GM23338 (cell line): Measurements from ENCODE around the gene SLC6A11. TPM values are rescaled to one million over a fixed set of nuclear protein-coding genes. Genes with fewer than 3 reads are reported as not detected.

Source experiments
- ATAC-seq: fragments of 200-7000 bp; cut with Tn5 transposase; 3 replicates; pipeline ENCODE4 v1.9.1; 2020
- DNase-seq: peaks from one replicate; pipeline ENCODE4 v3.0.0-alpha.2; 2015; ENCODE audit warnings: low spot score
- H2AFZ ChIP-seq: fragments of 200-600 bp; sonication (generic); 2 replicates; pipeline ENCODE4 v1.8.0; 2016; ENCODE audit warnings: antibody characterized with exemption, mild to moderate bottlenecking, moderate library complexity
- H3F3A ChIP-seq: fragments of 200-600 bp; sonication (generic); replicated peaks from 2 replicates; pipeline ENCODE4 v1.8.0; 2017; ENCODE audit warnings: antibody characterized with exemption, mixed run types, low read depth
- H3K27ac ChIP-seq: fragments of 200-600 bp; sonication (generic); 2 replicates; pipeline ENCODE4 v1.6.1; 2016; ENCODE audit warnings: low read depth
- H3K27me3 ChIP-seq: fragments of 200-600 bp; sonication (generic); 2 replicates; pipeline ENCODE4 v1.8.0; 2016; ENCODE audit warnings: mild to moderate bottlenecking, mixed run types, moderate library complexity; ENCODE audit not compliant: insufficient read depth
- H3K36me3 ChIP-seq: fragments of 200-600 bp; sonication (generic); 2 replicates; pipeline ENCODE4 v1.8.0; 2016; ENCODE audit warnings: mild to moderate bottlenecking; ENCODE audit not compliant: insufficient read depth
- H3K4me1 ChIP-seq: fragments of 200-600 bp; sonication (generic); 2 replicates; pipeline ENCODE4 v1.8.0; 2016; ENCODE audit warnings: mild to moderate bottlenecking, moderate library complexity; ENCODE audit not compliant: insufficient read depth
- H3K4me2 ChIP-seq: fragments of 200-600 bp; sonication (generic); 2 replicates; pipeline ENCODE4 v1.7.1; 2017; ENCODE audit warnings: mixed run types
- H3K4me3 ChIP-seq: fragments of 200-600 bp; sonication (generic); 2 replicates; pipeline ENCODE4 v1.6.1; 2016; ENCODE audit warnings: mixed run types
- H3K79me2 ChIP-seq: fragments of 200-600 bp; sonication (generic); replicated peaks from 2 replicates; pipeline ENCODE4 v1.8.0; 2017; ENCODE audit warnings: mild to moderate bottlenecking; ENCODE audit not compliant: insufficient read depth
- H3K9me2 ChIP-seq: fragments of 200-600 bp; sonication (generic); 2 replicates; pipeline ENCODE4 v1.8.0; 2017; ENCODE audit not compliant: insufficient read depth
- H4K20me1 ChIP-seq: fragments of 200-600 bp; sonication (generic); replicated peaks from 2 replicates; pipeline ENCODE4 v1.8.0; 2017; ENCODE audit warnings: mild to moderate bottlenecking; ENCODE audit not compliant: insufficient read depth
- H3K27ac Mint-ChIP-seq: 2 replicates; pipeline ENCODE4 v1.8.0; 2020; ENCODE audit warnings: inconsistent platforms, mild to moderate bottlenecking, moderate library complexity, mixed read lengths
- H3K27me3 Mint-ChIP-seq: 3 replicates; pipeline ENCODE4 v1.8.0; 2022; ENCODE audit warnings: low read depth, mild to moderate bottlenecking, moderate library complexity, mixed read lengths, inconsistent platforms; ENCODE audit not compliant: insufficient read depth, poor library complexity
- H3K36me3 Mint-ChIP-seq: 3 replicates; pipeline ENCODE4 v1.8.0; 2021; ENCODE audit warnings: low read depth, mild to moderate bottlenecking, inconsistent platforms, moderate library complexity, mixed read lengths
- H3K4me1 Mint-ChIP-seq: 3 replicates; pipeline ENCODE4 v1.8.0; 2020; ENCODE audit warnings: mild to moderate bottlenecking, inconsistent platforms, mixed read lengths
- H3K4me3 Mint-ChIP-seq: 3 replicates; pipeline ENCODE4 v1.8.0; 2021; ENCODE audit warnings: moderate library complexity, mild to moderate bottlenecking, inconsistent platforms, mixed read lengths
- H3K9me3 Mint-ChIP-seq: 3 replicates; pipeline ENCODE4 v1.8.0; 2020; ENCODE audit warnings: moderate library complexity, mild to moderate bottlenecking, inconsistent platforms, mixed read lengths
- CREB1 ChIP-seq: fragments of 250-450 bp; sonication (Bioruptor Pico); IDR thresholded peaks from 2 replicates; pipeline ENCODE4 v1.5.0; 2020; ENCODE audit warnings: low read depth, mild to moderate bottlenecking, moderate library complexity
- ETS1 ChIP-seq: IDR thresholded peaks from 2 replicates; pipeline ENCODE4 v1.6.1; 2016; ENCODE audit warnings: antibody characterized with exemption
- EZH2 ChIP-seq: fragments of 200-600 bp; sonication (generic); IDR thresholded peaks from one replicate; pipeline ENCODE4 v1.8.0; 2017; ENCODE audit warnings: antibody characterized with exemption, mild to moderate bottlenecking, low read depth; ENCODE audit not compliant: unreplicated experiment
- EZH2phosphoT487 ChIP-seq: fragments of 200-600 bp; sonication (generic); IDR thresholded peaks from one replicate; pipeline ENCODE4 v1.8.1; 2018; ENCODE audit warnings: antibody characterized with exemption; ENCODE audit not compliant: unreplicated experiment
- JUNB ChIP-seq: IDR thresholded peaks from one replicate; pipeline ENCODE4 v1.6.1; 2016; ENCODE audit warnings: antibody characterized with exemption; ENCODE audit not compliant: unreplicated experiment
- NANOG ChIP-seq: IDR thresholded peaks from 2 replicates; pipeline ENCODE4 v1.6.1; 2016; ENCODE audit warnings: antibody characterized with exemption, borderline replicate concordance
- POLR2AphosphoS5 ChIP-seq: IDR thresholded peaks from 2 replicates; pipeline ENCODE4 v1.6.1; 2016; ENCODE audit warnings: antibody characterized with exemption, low read depth
- STAT1 ChIP-seq: IDR thresholded peaks from one replicate; pipeline ENCODE4 v1.6.1; 2016; ENCODE audit warnings: antibody characterized with exemption; ENCODE audit not compliant: unreplicated experiment
- ZNF114 ChIP-seq: fragments of 250-450 bp; sonication (Bioruptor Pico); IDR thresholded peaks from 2 replicates; pipeline ENCODE4 v1.5.0; 2020; ENCODE audit warnings: mild to moderate bottlenecking, moderate library complexity
- ZNF331 ChIP-seq: fragments of 250-450 bp; sonication (Bioruptor Pico); IDR thresholded peaks from 2 replicates; pipeline ENCODE4 v1.5.0; 2020; ENCODE audit warnings: low read depth, mild to moderate bottlenecking, moderate library complexity
- polyA plus RNA-seq: library from polyadenylated mRNA; unstranded; fragments of >200 nt; fragmentation: Nextera tagmentation; extraction: Ambion mirVana; gene quantifications from 2 replicates; pipeline ENCODE4 v1.2.1, GENCODE V29; 2016
- total RNA-seq: library from RNA; depleted of rRNA; stranded (reverse); fragments of >200 nt; shearing (Covaris generic); gene quantifications from 2 replicates; pipeline ENCODE4 v1.2.3, GENCODE V29; 2014
- TF ChIP-seq, protein P1 (sequence below): fragments of 250-450 bp; sonication (Bioruptor Pico); IDR thresholded peaks from 2 replicates; pipeline ENCODE4 v1.5.0; 2020; ENCODE audit warnings: mild to moderate bottlenecking, moderate library complexity
- TF ChIP-seq, protein P2 (sequence below): IDR thresholded peaks from one replicate; pipeline ENCODE4 v1.6.1; 2018; ENCODE audit warnings: antibody characterized with exemption; ENCODE audit not compliant: unreplicated experiment
- TF ChIP-seq, protein P3 (sequence below), 2 experiments: fragments of 200-600 bp in 1 of 2; sonication (generic) in 1 of 2; conservative IDR thresholded peaks; 2 replicates each; pipeline versions ENCODE4 v1.5.1 to v1.6.1; 2016 to 2017; ENCODE audit warnings: antibody characterized with exemption in 2 of 2, low read depth in 2 of 2, mild to moderate bottlenecking in 2 of 2, moderate library complexity in 1 of 2

Gene SLC6A11
- total and polyA plus RNA-seq, 2 experiments from 2014 or later, result 0.47 to 1.1 TPM

DNA sequence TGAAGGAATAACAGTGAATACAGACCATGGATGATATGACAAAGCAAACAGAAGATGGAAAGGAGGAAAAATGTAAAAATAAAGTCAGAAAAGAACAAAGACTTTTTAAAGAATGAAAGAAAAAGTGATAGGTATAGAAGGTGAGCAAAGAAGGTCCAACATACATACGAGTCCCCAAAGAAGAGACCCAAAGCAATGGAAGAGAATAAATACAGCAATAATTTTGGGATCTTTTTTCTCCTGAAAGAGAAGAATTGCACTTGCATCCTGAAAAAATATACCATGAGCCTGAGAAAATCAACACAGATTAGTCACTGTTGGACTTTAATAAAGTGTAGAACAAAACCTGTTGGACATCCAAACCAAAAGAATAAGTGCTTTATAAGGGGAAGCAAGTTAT, 91.2 kb downstream of the SLC6A11 start (continued):
- TF ChIP-seq, protein P1, sequence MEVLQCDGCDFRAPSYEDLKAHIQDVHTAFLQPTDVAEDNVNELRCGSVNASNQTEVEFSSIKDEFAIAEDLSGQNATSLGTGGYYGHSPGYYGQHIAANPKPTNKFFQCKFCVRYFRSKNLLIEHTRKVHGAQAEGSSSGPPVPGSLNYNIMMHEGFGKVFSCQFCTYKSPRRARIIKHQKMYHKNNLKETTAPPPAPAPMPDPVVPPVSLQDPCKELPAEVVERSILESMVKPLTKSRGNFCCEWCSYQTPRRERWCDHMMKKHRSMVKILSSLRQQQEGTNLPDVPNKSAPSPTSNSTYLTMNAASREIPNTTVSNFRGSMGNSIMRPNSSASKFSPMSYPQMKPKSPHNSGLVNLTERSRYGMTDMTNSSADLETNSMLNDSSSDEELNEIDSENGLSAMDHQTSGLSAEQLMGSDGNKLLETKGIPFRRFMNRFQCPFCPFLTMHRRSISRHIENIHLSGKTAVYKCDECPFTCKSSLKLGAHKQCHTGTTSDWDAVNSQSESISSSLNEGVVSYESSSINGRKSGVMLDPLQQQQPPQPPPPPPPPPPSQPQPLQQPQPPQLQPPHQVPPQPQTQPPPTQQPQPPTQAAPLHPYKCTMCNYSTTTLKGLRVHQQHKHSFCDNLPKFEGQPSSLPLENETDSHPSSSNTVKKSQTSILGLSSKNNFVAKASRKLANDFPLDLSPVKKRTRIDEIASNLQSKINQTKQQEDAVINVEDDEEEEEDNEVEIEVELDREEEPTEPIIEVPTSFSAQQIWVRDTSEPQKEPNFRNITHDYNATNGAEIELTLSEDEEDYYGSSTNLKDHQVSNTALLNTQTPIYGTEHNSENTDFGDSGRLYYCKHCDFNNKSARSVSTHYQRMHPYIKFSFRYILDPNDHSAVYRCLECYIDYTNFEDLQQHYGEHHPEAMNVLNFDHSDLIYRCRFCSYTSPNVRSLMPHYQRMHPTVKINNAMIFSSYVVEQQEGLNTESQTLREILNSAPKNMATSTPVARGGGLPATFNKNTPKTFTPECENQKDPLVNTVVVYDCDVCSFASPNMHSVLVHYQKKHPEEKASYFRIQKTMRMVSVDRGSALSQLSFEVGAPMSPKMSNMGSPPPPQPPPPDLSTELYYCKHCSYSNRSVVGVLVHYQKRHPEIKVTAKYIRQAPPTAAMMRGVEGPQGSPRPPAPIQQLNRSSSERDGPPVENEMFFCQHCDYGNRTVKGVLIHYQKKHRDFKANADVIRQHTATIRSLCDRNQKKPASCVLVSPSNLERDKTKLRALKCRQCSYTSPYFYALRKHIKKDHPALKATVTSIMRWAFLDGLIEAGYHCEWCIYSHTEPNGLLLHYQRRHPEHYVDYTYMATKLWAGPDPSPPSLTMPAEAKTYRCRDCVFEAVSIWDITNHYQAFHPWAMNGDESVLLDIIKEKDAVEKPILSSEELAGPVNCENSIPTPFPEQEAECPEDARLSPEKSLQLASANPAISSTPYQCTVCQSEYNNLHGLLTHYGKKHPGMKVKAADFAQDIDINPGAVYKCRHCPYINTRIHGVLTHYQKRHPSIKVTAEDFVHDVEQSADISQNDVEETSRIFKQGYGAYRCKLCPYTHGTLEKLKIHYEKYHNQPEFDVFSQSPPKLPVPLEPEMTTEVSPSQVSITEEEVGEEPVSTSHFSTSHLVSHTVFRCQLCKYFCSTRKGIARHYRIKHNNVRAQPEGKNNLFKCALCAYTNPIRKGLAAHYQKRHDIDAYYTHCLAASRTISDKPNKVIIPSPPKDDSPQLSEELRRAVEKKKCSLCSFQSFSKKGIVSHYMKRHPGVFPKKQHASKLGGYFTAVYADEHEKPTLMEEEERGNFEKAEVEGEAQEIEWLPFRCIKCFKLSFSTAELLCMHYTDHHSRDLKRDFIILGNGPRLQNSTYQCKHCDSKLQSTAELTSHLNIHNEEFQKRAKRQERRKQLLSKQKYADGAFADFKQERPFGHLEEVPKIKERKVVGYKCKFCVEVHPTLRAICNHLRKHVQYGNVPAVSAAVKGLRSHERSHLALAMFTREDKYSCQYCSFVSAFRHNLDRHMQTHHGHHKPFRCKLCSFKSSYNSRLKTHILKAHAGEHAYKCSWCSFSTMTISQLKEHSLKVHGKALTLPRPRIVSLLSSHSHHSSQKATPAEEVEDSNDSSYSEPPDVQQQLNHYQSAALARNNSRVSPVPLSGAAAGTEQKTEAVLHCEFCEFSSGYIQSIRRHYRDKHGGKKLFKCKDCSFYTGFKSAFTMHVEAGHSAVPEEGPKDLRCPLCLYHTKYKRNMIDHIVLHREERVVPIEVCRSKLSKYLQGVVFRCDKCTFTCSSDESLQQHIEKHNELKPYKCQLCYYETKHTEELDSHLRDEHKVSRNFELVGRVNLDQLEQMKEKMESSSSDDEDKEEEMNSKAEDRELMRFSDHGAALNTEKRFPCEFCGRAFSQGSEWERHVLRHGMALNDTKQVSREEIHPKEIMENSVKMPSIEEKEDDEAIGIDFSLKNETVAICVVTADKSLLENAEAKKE (CRISPR knock-in tag), result no peak

GRCh38 chr3:10910367-10910766, 94.3 kb downstream of the SLC6A11 start:
- Histone ChIP-seq H3K27ac (no peak overlapping the region), H3K36me3 (no peaks in the 10 kb centered on the region), H3K4me1 (no peaks in the 10 kb centered on the region), H3K27me3 (no peaks in the 10 kb centered on the region), H3K79me2 (no peaks in the 10 kb centered on the region), H3K9me2 (no peaks in the 10 kb centered on the region), H4K20me1 (no peaks in the 10 kb centered on the region), H3K4me3 (no peak overlapping the region), H3K4me2 (no peak overlapping the region), H3F3A (no peaks in the 10 kb centered on the region), H2AFZ (no peak overlapping the region)
- no peak for ATAC-seq
- Mint-ChIP-seq H3K4me3 (no peak overlapping the region), H3K4me1 (no peaks in the 10 kb centered on the region), H3K36me3 (peaks cover 18% of the 10 kb centered on the region; the same call in 2 of the 3 replicates), H3K27ac (no peak overlapping the region), H3K9me3 (peaks cover 46% of the 10 kb centered on the region), H3K27me3 (peaks cover 11% of the 10 kb centered on the region)
- DNase-seq, result no peak
- TF ChIP-seq ZNF331 (CRISPR knock-in tag) (no peak), ETS1 (no peak), EZH2phosphoT487 (no peak), JUNB (no peak), CREB1 (CRISPR knock-in tag) (no peak), EZH2 (no peak), NANOG (no peak), POLR2AphosphoS5 (no peak), ZNF114 (no peak), STAT1 (no peak)
- TF ChIP-seq, protein P2, sequence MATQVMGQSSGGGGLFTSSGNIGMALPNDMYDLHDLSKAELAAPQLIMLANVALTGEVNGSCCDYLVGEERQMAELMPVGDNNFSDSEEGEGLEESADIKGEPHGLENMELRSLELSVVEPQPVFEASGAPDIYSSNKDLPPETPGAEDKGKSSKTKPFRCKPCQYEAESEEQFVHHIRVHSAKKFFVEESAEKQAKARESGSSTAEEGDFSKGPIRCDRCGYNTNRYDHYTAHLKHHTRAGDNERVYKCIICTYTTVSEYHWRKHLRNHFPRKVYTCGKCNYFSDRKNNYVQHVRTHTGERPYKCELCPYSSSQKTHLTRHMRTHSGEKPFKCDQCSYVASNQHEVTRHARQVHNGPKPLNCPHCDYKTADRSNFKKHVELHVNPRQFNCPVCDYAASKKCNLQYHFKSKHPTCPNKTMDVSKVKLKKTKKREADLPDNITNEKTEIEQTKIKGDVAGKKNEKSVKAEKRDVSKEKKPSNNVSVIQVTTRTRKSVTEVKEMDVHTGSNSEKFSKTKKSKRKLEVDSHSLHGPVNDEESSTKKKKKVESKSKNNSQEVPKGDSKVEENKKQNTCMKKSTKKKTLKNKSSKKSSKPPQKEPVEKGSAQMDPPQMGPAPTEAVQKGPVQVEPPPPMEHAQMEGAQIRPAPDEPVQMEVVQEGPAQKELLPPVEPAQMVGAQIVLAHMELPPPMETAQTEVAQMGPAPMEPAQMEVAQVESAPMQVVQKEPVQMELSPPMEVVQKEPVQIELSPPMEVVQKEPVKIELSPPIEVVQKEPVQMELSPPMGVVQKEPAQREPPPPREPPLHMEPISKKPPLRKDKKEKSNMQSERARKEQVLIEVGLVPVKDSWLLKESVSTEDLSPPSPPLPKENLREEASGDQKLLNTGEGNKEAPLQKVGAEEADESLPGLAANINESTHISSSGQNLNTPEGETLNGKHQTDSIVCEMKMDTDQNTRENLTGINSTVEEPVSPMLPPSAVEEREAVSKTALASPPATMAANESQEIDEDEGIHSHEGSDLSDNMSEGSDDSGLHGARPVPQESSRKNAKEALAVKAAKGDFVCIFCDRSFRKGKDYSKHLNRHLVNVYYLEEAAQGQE, result no peak
- TF ChIP-seq, protein P3, sequence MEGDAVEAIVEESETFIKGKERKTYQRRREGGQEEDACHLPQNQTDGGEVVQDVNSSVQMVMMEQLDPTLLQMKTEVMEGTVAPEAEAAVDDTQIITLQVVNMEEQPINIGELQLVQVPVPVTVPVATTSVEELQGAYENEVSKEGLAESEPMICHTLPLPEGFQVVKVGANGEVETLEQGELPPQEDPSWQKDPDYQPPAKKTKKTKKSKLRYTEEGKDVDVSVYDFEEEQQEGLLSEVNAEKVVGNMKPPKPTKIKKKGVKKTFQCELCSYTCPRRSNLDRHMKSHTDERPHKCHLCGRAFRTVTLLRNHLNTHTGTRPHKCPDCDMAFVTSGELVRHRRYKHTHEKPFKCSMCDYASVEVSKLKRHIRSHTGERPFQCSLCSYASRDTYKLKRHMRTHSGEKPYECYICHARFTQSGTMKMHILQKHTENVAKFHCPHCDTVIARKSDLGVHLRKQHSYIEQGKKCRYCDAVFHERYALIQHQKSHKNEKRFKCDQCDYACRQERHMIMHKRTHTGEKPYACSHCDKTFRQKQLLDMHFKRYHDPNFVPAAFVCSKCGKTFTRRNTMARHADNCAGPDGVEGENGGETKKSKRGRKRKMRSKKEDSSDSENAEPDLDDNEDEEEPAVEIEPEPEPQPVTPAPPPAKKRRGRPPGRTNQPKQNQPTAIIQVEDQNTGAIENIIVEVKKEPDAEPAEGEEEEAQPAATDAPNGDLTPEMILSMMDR (conservative IDR thresholded peaks at IDR 0.05; ENCODE audit: low read depth in 2 of 2), result no peak
